HEK293T (cell line): ENCODE results near the gene TRAM2.

Source experiments
- BHLHE40 ChIP-seq: fragments of 450-650 bp; IDR thresholded peaks from 2 replicates; pipeline ENCODE4 v1.6.1; 2016; ENCODE audit warnings: mild to moderate bottlenecking, moderate library complexity, borderline replicate concordance
- ELF4 ChIP-seq: fragments of 450-650 bp; IDR thresholded peaks from 2 replicates; pipeline ENCODE4 v1.6.1; 2017; ENCODE audit warnings: antibody characterized with exemption
- SP1 ChIP-seq: fragments of 450-650 bp; IDR thresholded peaks from 2 replicates; pipeline ENCODE4 v1.6.1; 2017

- TF ChIP-seq BHLHE40: no peak
- no peak for TF ChIP-seq SP1
- no peak for TF ChIP-seq ELF4
These were observed 23.7 kb downstream of the TRAM2 start for GRCh38 chr6:52553158-52553557.
